H1 (cell line): ENCODE data around the gene RPL13A. TPM values are rescaled to one million over a fixed set of nuclear protein-coding genes. Genes with fewer than 3 reads are reported as not detected.
A peak's percentile ranks its signal among the peaks of the same experiment; 100 is the strongest.

Experiments
- CTCF ChIA-PET: fragments of 300-600 bp; sonication (Branson Sonifier 250); formaldehyde crosslinking; loops from one replicate; lab custom pipeline; 2021; ENCODE audit not compliant: partially characterized antibody; lab: Charles Lee
- POLR2A ChIA-PET: fragments of 300-600 bp; sonication (Branson Sonifier 250); formaldehyde crosslinking; loops from one replicate; lab custom pipeline; 2021; ENCODE audit warnings: inconsistent platforms; ENCODE audit not compliant: partially characterized antibody; lab: Charles Lee
- DNase-seq, 2 experiments: peaks; one replicate each; pipeline versions ENCODE4 v3.0.0 to v3.0.0-alpha.2; 2010 to 2022; ENCODE audit warnings: low spot score in 2 of 2, low read depth in 1 of 2, mixed read lengths in 1 of 2
- FAIRE-seq: peaks from 2 replicates; lab custom pipeline; 2011; peaks lifted over from hg19 to GRCh38; lab: Jason Lieb, UNC
- H2AFZ ChIP-seq: 2 replicates; pipeline ENCODE4 v1.8.1; 2012; ENCODE audit warnings: low read length, inconsistent platforms
- H2AK5ac ChIP-seq: 2 replicates; pipeline ENCODE4 v1.6.1; 2013; ENCODE audit warnings: low read depth, low read length
- H2BK120ac ChIP-seq: replicated peaks from 2 replicates; pipeline ENCODE3; 2013; ENCODE audit warnings: low read depth, low read length, inconsistent platforms
- H2BK12ac ChIP-seq: 2 replicates; pipeline ENCODE4 v1.6.1; 2013; ENCODE audit warnings: low read depth, low read length
- H2BK15ac ChIP-seq: 2 replicates; pipeline ENCODE4 v1.6.1; 2013; ENCODE audit warnings: low read length
- H2BK20ac ChIP-seq: 2 replicates; pipeline ENCODE4 v1.6.1; 2013; ENCODE audit warnings: low read length
- H2BK5ac ChIP-seq: 2 replicates; pipeline ENCODE4 v1.6.1; 2013; ENCODE audit warnings: low read depth, low read length
- H3K14ac ChIP-seq: 2 replicates; pipeline ENCODE4 v1.6.1; 2013; ENCODE audit warnings: inconsistent platforms; ENCODE audit not compliant: insufficient read length
- H3K18ac ChIP-seq: 2 replicates; pipeline ENCODE4 v1.6.1; 2013; ENCODE audit warnings: low read length; ENCODE audit errors: extremely low read depth
- H3K23ac ChIP-seq: 2 replicates; pipeline ENCODE4 v1.6.1; 2013; ENCODE audit warnings: inconsistent platforms; ENCODE audit not compliant: insufficient read length
- H3K23me2 ChIP-seq: 2 replicates; pipeline ENCODE4 v1.6.1; 2013; ENCODE audit warnings: low read depth, low read length
- H3K27ac ChIP-seq: 2 replicates; pipeline ENCODE4 v1.6.1; 2011; ENCODE audit warnings: low read depth, low read length, inconsistent platforms
- H3K27me3 ChIP-seq, 4 experiments: replicated peaks in 1 of 4; 1 replicate in 1 of 4; 2 replicates in 3 of 4; pipeline versions ENCODE4 v1.6.1 to v1.8.1; 2011 to 2013; ENCODE audit warnings: low read length in 3 of 4, mild to moderate bottlenecking in 3 of 4, inconsistent platforms in 2 of 4, mixed read lengths in 2 of 4, moderate library complexity in 1 of 4; ENCODE audit not compliant: control insufficient read depth in 3 of 4, insufficient read depth in 3 of 4; ENCODE audit errors: extremely low read depth in 1 of 4
- H3K36me3 ChIP-seq, 4 experiments: 2 replicates each; pipeline versions ENCODE4 v1.6.1 to v1.8.1; 2011 to 2013; ENCODE audit warnings: mild to moderate bottlenecking in 4 of 4, low read length in 3 of 4, moderate library complexity in 2 of 4, control low read depth in 1 of 4, inconsistent platforms in 1 of 4; ENCODE audit not compliant: insufficient read depth in 4 of 4, control insufficient read depth in 2 of 4
- H3K4ac ChIP-seq: replicated peaks from 2 replicates; pipeline ENCODE3; 2013; ENCODE audit warnings: low read length, low read depth, mixed read lengths, inconsistent platforms; ENCODE audit not compliant: insufficient read length
- H3K4me1 ChIP-seq, 4 experiments: replicated peaks in 1 of 4; 1 replicate in 1 of 4; 2 replicates in 3 of 4; pipeline versions ENCODE4 v1.6.1 to v1.8.1; 2011 to 2013; ENCODE audit warnings: low read length in 3 of 4, inconsistent platforms in 2 of 4, mixed read lengths in 1 of 4; ENCODE audit not compliant: insufficient read depth in 4 of 4, control insufficient read depth in 3 of 4
- H3K4me2 ChIP-seq, 2 experiments: 2 replicates each; pipeline versions ENCODE4 v1.6.1 to v1.8.1; 2011 to 2013; ENCODE audit warnings: low read depth in 2 of 2, low read length in 2 of 2, control low read depth in 1 of 2, inconsistent platforms in 1 of 2, mild to moderate bottlenecking in 1 of 2; ENCODE audit not compliant: insufficient read depth in 1 of 2
- H3K4me3 ChIP-seq, 4 experiments: fragments of 200-600, 300-600 bp in 1 of 4; sonication (generic), shearing (Covaris generic), sonication (Bioruptor Twin) in 1 of 4; 2 replicates each; pipeline versions ENCODE4 v1.5.1 to v1.8.1; 2011 to 2016; ENCODE audit warnings: low read length in 4 of 4, low read depth in 3 of 4, control low read depth in 2 of 4, inconsistent platforms in 2 of 4, mild to moderate bottlenecking in 2 of 4, mixed read lengths in 1 of 4, moderate library complexity in 1 of 4; ENCODE audit not compliant: insufficient read depth in 2 of 4; ENCODE audit errors: extremely low read depth in 1 of 4
- H3K56ac ChIP-seq: replicated peaks from 2 replicates; pipeline ENCODE3; 2013; ENCODE audit warnings: low read depth, mild to moderate bottlenecking, mixed read lengths, low read length, inconsistent platforms; ENCODE audit not compliant: insufficient read length
- H3K79me1 ChIP-seq: 2 replicates; pipeline ENCODE4 v1.6.1; 2013; ENCODE audit warnings: low read depth, low read length, control low read depth
- H3K79me2 ChIP-seq, 2 experiments: 2 replicates each; pipeline versions ENCODE4 v1.6.1 to v1.8.1; 2012 to 2013; ENCODE audit warnings: low read length in 2 of 2, mild to moderate bottlenecking in 2 of 2, inconsistent platforms in 1 of 2; ENCODE audit not compliant: insufficient read depth in 2 of 2, control insufficient read depth in 1 of 2
- H3K9ac ChIP-seq, 4 experiments: replicated peaks in 1 of 4; 1 replicate in 1 of 4; 2 replicates in 3 of 4; pipeline versions ENCODE4 v1.6.1 to v1.8.1; 2011 to 2013; ENCODE audit warnings: low read depth in 3 of 4, low read length in 3 of 4, control low read depth in 2 of 4, mild to moderate bottlenecking in 2 of 4, moderate library complexity in 2 of 4, inconsistent platforms in 1 of 4; ENCODE audit errors: extremely low read depth in 1 of 4
- H3K9me3 ChIP-seq, 2 experiments: 2 replicates each; pipeline versions ENCODE4 v1.6.1 to v1.8.1; 2012 to 2013; ENCODE audit warnings: mild to moderate bottlenecking in 2 of 2, moderate library complexity in 2 of 2, control low read depth in 1 of 2, inconsistent platforms in 1 of 2, low read depth in 1 of 2, low read length in 1 of 2, mixed read lengths in 1 of 2; ENCODE audit not compliant: insufficient read depth in 2 of 2
- H4K20me1 ChIP-seq, 2 experiments: replicated peaks in 1 of 2; 2 replicates each; pipeline versions ENCODE3 to v1.8.1; 2011 to 2013; ENCODE audit warnings: inconsistent platforms in 2 of 2, low read length in 2 of 2, mild to moderate bottlenecking in 1 of 2; ENCODE audit not compliant: insufficient read depth in 2 of 2, control insufficient read depth in 1 of 2
- H4K5ac ChIP-seq: 2 replicates; pipeline ENCODE4 v1.6.1; 2013; ENCODE audit warnings: low read length, low read depth, mixed read lengths, inconsistent platforms; ENCODE audit not compliant: insufficient read length
- H4K8ac ChIP-seq: 2 replicates; pipeline ENCODE4 v1.8.0; 2013; ENCODE audit warnings: mild to moderate bottlenecking, moderate library complexity, low read length, inconsistent platforms; ENCODE audit not compliant: insufficient read depth; ENCODE audit errors: extremely low read depth
- H4K91ac ChIP-seq: replicated peaks from 2 replicates; pipeline ENCODE3; 2013; ENCODE audit warnings: low read length, mixed read lengths, inconsistent platforms; ENCODE audit not compliant: insufficient read length
- BCL11A ChIP-seq, 2 experiments: IDR thresholded peaks; one replicate each; pipeline ENCODE4 v1.6.1; 2011; ENCODE audit warnings: low read depth in 2 of 2, low read length in 2 of 2, mild to moderate bottlenecking in 2 of 2
- CHD1 ChIP-seq: IDR thresholded peaks from 2 replicates; pipeline ENCODE4 v1.6.1; 2012; ENCODE audit warnings: low read depth, low read length, improper control_type of control experiment
- EP300 ChIP-seq, 2 experiments: IDR thresholded peaks; 1 replicate in 1 of 2; 2 replicates in 1 of 2; pipeline ENCODE4 v1.6.1; 2011 to 2012; ENCODE audit warnings: low read depth in 2 of 2, low read length in 2 of 2, mild to moderate bottlenecking in 2 of 2, borderline replicate concordance in 1 of 2, inconsistent platforms in 1 of 2, moderate library complexity in 1 of 2
- GTF2F1 ChIP-seq: IDR thresholded peaks from 2 replicates; pipeline ENCODE4 v1.6.1; 2012; ENCODE audit warnings: low read depth, low read length, improper control_type of control experiment, borderline replicate concordance
- KDM4A ChIP-seq: IDR thresholded peaks from one replicate; pipeline ENCODE4 v1.7.1; 2012; ENCODE audit warnings: low read depth, mild to moderate bottlenecking, moderate library complexity, low read length, inconsistent platforms; ENCODE audit not compliant: severe bottlenecking
- NRF1 ChIP-seq: IDR thresholded peaks from 2 replicates; pipeline ENCODE4 v1.6.1; 2011; ENCODE audit warnings: mild to moderate bottlenecking, low read depth, low read length, improper control_type of control experiment
- SIRT6 ChIP-seq: IDR thresholded peaks from one replicate; pipeline ENCODE4 v1.7.1; 2012; ENCODE audit warnings: low read length, inconsistent platforms
- SIX5 ChIP-seq: IDR thresholded peaks from 2 replicates; pipeline ENCODE4 v1.6.1; 2011; ENCODE audit warnings: mild to moderate bottlenecking, low read depth, low read length
- TBP ChIP-seq: IDR thresholded peaks from 2 replicates; pipeline ENCODE4 v1.6.1; 2011; ENCODE audit warnings: low read depth, low read length, improper control_type of control experiment
- ZNF274 ChIP-seq: IDR thresholded peaks from 2 replicates; pipeline ENCODE4 v1.7.0; 2012; ENCODE audit warnings: low read length, borderline replicate concordance; ENCODE audit errors: extremely low read depth
- WGBS, 2 experiments: shearing (Covaris generic) in 1 of 2; methylation state at CpG; one replicate each; pipeline versions ENCODE4 v1.1.6 to v1.1.7; 2013 to 2015; ENCODE audit warnings: low lambda C conversion rate in 2 of 2, mixed read lengths in 2 of 2, inconsistent platforms in 1 of 2, low coverage in 1 of 2, missing lambda C conversion rate in 1 of 2; ENCODE audit not compliant: insufficient replicate concordance in 2 of 2, insufficient coverage in 1 of 2, insufficient read length in 1 of 2; ENCODE audit errors: extremely low coverage in 1 of 2, missing lambda C conversion rate in 1 of 2; 5-methylcytosine and 5-hydroxymethylcytosine counted together
- polyA plus RNA-seq, 7 experiments: library from polyadenylated mRNA; depleted of rRNA in 3 of 7; stranded (reverse) in 5 of 7; unstranded in 2 of 7; fragments of >200 nt in 5 of 7; fragments of 200-250 nt in 2 of 7; gene quantifications; 1 replicate in 5 of 7; 2 replicates in 1 of 7; 4 replicates in 1 of 7; pipeline versions ENCODE4 v1.2.1 to v1.2.3, GENCODE V29; 2011 to 2013; ENCODE audit warnings: missing spikeins in 2 of 7, mixed read lengths in 2 of 7
- total RNA-seq: library from RNA; stranded (reverse); fragmentation: NEBNext Ultra II Directional; extraction: Animal tissue kit (Norgen Biotek cat#: 25700); gene quantifications from 2 replicates; pipeline ENCODE4 v1.2.1, GENCODE V29; 2021
- TF ChIP-seq, protein P1 (sequence below): IDR thresholded peaks from 2 replicates; pipeline ENCODE4 v1.6.1; 2011; ENCODE audit warnings: low read length, improper control_type of control experiment

Gene RPL13A
- total and polyA plus RNA-seq, 2 of the 8 experiments (the other 6 are each of a cell fraction or from before 2014, with no cell fraction given): 3,305 to 8,868 TPM

DNA sequence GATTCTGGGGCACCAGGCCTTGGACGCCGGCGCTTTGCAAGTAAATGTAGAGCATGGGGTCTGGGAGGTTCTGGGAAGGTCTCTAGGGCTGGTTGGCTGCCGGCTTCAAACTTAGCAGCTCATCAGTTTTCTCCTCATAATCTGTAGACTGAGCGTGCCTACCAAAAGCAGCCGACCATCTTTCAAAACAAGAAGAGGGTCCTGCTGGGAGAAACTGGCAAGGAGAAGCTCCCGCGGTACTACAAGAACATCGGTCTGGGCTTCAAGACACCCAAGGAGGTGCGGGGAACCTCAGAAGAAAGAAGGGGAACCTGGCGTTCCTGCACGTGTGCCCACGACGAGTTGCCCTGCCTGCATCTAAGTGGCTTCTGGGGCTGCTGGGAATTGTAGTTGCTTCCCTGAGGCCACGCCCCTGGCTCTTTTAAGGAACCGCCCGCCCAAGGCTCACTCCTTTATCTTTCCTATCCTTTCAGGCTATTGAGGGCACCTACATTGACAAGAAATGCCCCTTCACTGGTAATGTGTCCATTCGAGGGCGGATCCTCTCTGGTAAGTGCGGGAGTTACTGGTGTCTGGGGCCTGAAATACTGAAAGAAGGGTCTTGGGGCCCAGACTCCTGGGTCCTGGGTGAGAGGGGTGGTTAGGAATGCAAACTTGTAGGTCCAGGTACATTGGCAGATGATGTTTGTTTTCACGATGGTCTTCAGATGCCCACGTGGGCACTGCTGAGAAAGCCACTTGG is 9.8 kb downstream of the RPL13A start:
- no peaks in the 10 kb centered on the region for H3K27me3 ChIP-seq
- no peak overlapping the region for H2BK15ac ChIP-seq
- no peaks in the 10 kb centered on the region for H3K9me3 ChIP-seq
- H2BK5ac ChIP-seq: 0 out of 2 replicates have a peak overlapping the region, but pooled peaks have one; percentile 9
- no peak overlapping the region for H2BK12ac ChIP-seq
- no peak for FAIRE-seq
- H3K4ac ChIP-seq: no peak overlapping the region
- no peak overlapping the region for H2AFZ ChIP-seq
- H3K23ac ChIP-seq: no peak overlapping the region
- no peak overlapping the region for H2BK120ac ChIP-seq
- ChIA-PET CTCF (interaction anchor here (0.9 kb wide), 1 partner anchor 50 kb away, joined by 3 read pairs; no protein-coding TSS in a partner anchor), POLR2A (interaction anchor here (1.4 to 10.8 kb wide), 12 partner anchors 14 to 190 kb away, joined by 3 to 138 read pairs (median 6); partner anchors contain the start of genes NOSIP and PRR12)
- peak overlapping the region; percentile 95 to 97 for H3K4me2 ChIP-seq
- peak overlapping the region; percentile 85 for H3K27ac ChIP-seq
- H2BK20ac ChIP-seq: no peak overlapping the region
- H4K8ac ChIP-seq: no peak overlapping the region
- no peak overlapping the region for H4K91ac ChIP-seq
- H3K14ac ChIP-seq: no peak overlapping the region
- H3K79me2 ChIP-seq: peaks cover 0 to 22% of the 10 kb centered on the region in 2 experiments; a peak in 2 of 4 replicates
- peaks cover 9% of the 10 kb centered on the region; the same call in 1 of the 2 replicates for H3K23me2 ChIP-seq
- no peak overlapping the region for H4K5ac ChIP-seq
- no peak overlapping the region for H3K18ac ChIP-seq
- peaks cover 11% of the 10 kb centered on the region for H3K79me1 ChIP-seq
- H3K4me3 ChIP-seq: peak overlapping the region; percentile 91 to 99 (median 98)
- H3K36me3 ChIP-seq: peaks cover 19 to 41% (median 26%) of the 10 kb centered on the region in 4 experiments
- DNase-seq: no peak
- peaks cover 15 to 18% of the 10 kb centered on the region in 2 experiments for H4K20me1 ChIP-seq
- H2AK5ac ChIP-seq: no peak overlapping the region
- peak overlapping the region; percentile 94 to 97 (median 96) for H3K9ac ChIP-seq
- 54% methylated on average over 22 of the region's 22 CpGs; no CpG with 5 or more reads in 1 of the 2 experiments for WGBS, 2 experiments
- H3K4me1 ChIP-seq: peaks cover 0 to 32% (median 23%) of the 10 kb centered on the region in 4 experiments; a peak in 6 of 7 replicates
- peak overlapping the region; percentile 72 for H3K56ac ChIP-seq
- TF ChIP-seq CHD1: no peak
- TF ChIP-seq TBP: peak; percentile 50; the same call in 1 of the 2 replicates
- TF ChIP-seq GTF2F1: no peak
- TF ChIP-seq SIRT6: no peak
- TF ChIP-seq KDM4A: no peak
- TF ChIP-seq ZNF274: no peak
- no peak for TF ChIP-seq NRF1
- TF ChIP-seq, protein P1, sequence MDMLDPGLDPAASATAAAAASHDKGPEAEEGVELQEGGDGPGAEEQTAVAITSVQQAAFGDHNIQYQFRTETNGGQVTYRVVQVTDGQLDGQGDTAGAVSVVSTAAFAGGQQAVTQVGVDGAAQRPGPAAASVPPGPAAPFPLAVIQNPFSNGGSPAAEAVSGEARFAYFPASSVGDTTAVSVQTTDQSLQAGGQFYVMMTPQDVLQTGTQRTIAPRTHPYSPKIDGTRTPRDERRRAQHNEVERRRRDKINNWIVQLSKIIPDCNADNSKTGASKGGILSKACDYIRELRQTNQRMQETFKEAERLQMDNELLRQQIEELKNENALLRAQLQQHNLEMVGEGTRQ: no peak
- no peak for TF ChIP-seq EP300 (IDR thresholded peaks at IDR 0.05; ENCODE audit: borderline replicate concordance in 1 of 2, low read depth in 2 of 2, low read length in 2 of 2)
- TF ChIP-seq BCL11A (IDR thresholded peaks at IDR 0.05; ENCODE audit: low read depth in 2 of 2, low read length in 2 of 2): no peak
- TF ChIP-seq SIX5: peak; percentile 56
